Measurements from ENCODE around the gene ARHGAP23.

The ARHGAP23 gene

GRCh38 chr17:38425031-38425430 lies 3.2 kb upstream of the ARHGAP23 start:
- Histone ChIP-seq H3K9ac (ENCODE audit: low read length) (no peak overlapping the region), H3K4me3 (ENCODE audit: insufficient read depth, low read length, poor library complexity, severe bottlenecking) (no peak overlapping the region), H3K36me3 (ENCODE audit: low read length) (no peaks in the 10 kb centered on the region), H3K79me2 (ENCODE audit: insufficient read depth, low read length) (no peaks in the 10 kb centered on the region), H3F3A (ENCODE audit: insufficient read depth) (no peaks in the 10 kb centered on the region), H3K27ac (ENCODE audit: low read depth, low read length) (no peak overlapping the region), H4K20me1 (ENCODE audit: low read depth, low read length) (no peaks in the 10 kb centered on the region), H3K4me2 (ENCODE audit: low read depth, low read length, poor library complexity, severe bottlenecking) (no peak overlapping the region), H3K9me2 (replicated peaks; ENCODE audit: insufficient read depth, low read length) (no peaks in the 10 kb centered on the region), H3K27me3 (ENCODE audit: low read length) (no peaks in the 10 kb centered on the region), H3K9me3 (ENCODE audit: insufficient read depth, low read length) (no peaks in the 10 kb centered on the region), H2AFZ (ENCODE audit: low read depth, low read length, severe bottlenecking) (no peak overlapping the region)
- TF ChIP-seq CTCF (IDR thresholded peaks at IDR 0.05; ENCODE audit: insufficient read depth, low read length, poor library complexity, severe bottlenecking) = no peak
- no peak for TF ChIP-seq EZH2phosphoT487 (conservative IDR thresholded peaks at IDR 0.05; ENCODE audit: low read length)

- TF ChIP-seq EZH2phosphoT487 (conservative IDR thresholded peaks at IDR 0.05; ENCODE audit: low read length) (no peak), CTCF (IDR thresholded peaks at IDR 0.05; ENCODE audit: insufficient read depth, low read length, poor library complexity, severe bottlenecking) (no peak)
- no peak overlapping the region for H3K9ac ChIP-seq (ENCODE audit: low read length)
- H3K36me3 ChIP-seq (ENCODE audit: low read length) = no peaks in the 10 kb centered on the region
- no peaks in the 10 kb centered on the region for H3K9me3 ChIP-seq (ENCODE audit: insufficient read depth, low read length)
- no peaks in the 10 kb centered on the region for H3K79me2 ChIP-seq (ENCODE audit: insufficient read depth, low read length)
- H3K4me3 ChIP-seq (ENCODE audit: insufficient read depth, low read length, poor library complexity, severe bottlenecking) = no peak overlapping the region
- no peaks in the 10 kb centered on the region for H3K27me3 ChIP-seq (ENCODE audit: low read length)
- no peak overlapping the region for H3K27ac ChIP-seq (ENCODE audit: low read depth, low read length)
- H2AFZ ChIP-seq (ENCODE audit: low read depth, low read length, severe bottlenecking) = no peak overlapping the region
- H3K9me2 ChIP-seq (replicated peaks; ENCODE audit: insufficient read depth, low read length) = no peaks in the 10 kb centered on the region
- H3K4me2 ChIP-seq (ENCODE audit: low read depth, low read length, poor library complexity, severe bottlenecking) = no peak overlapping the region
- H4K20me1 ChIP-seq (ENCODE audit: low read depth, low read length) = no peaks in the 10 kb centered on the region
- H3F3A ChIP-seq (ENCODE audit: insufficient read depth) = no peaks in the 10 kb centered on the region
Measured at GRCh38 chr17:38425744-38426143, 2.5 kb upstream of the ARHGAP23 start.

- Histone ChIP-seq H3K9me2 (replicated peaks; ENCODE audit: insufficient read depth, low read length) (no peaks in the 10 kb centered on the region), H3K9ac (ENCODE audit: low read length) (no peak overlapping the region), H3K4me2 (ENCODE audit: low read depth, low read length, poor library complexity, severe bottlenecking) (no peak overlapping the region), H2AFZ (ENCODE audit: low read depth, low read length, severe bottlenecking) (no peak overlapping the region), H3K79me2 (ENCODE audit: insufficient read depth, low read length) (no peaks in the 10 kb centered on the region), H4K20me1 (ENCODE audit: low read depth, low read length) (no peaks in the 10 kb centered on the region), H3F3A (ENCODE audit: insufficient read depth) (no peaks in the 10 kb centered on the region), H3K4me3 (ENCODE audit: insufficient read depth, low read length, poor library complexity, severe bottlenecking) (no peak overlapping the region), H3K9me3 (ENCODE audit: insufficient read depth, low read length) (no peaks in the 10 kb centered on the region), H3K27ac (ENCODE audit: low read depth, low read length) (no peak overlapping the region), H3K36me3 (ENCODE audit: low read length) (no peaks in the 10 kb centered on the region), H3K27me3 (ENCODE audit: low read length) (no peaks in the 10 kb centered on the region)
- TF ChIP-seq CTCF (IDR thresholded peaks at IDR 0.05; ENCODE audit: insufficient read depth, low read length, poor library complexity, severe bottlenecking) (no peak), EZH2phosphoT487 (conservative IDR thresholded peaks at IDR 0.05; ENCODE audit: low read length) (no peak)
Measured at GRCh38 chr17:38426441-38426840, 1.8 kb upstream of the ARHGAP23 start.
